Measurements from ENCODE around the gene ARF6.
A peak's percentile ranks its signal among the peaks of the same experiment; 100 is the strongest.

Gene ARF6

GRCh38 chr14:49892636-49893308, at the start of gene ARF6 (continued):
- TF ChIP-seq ZBTB49 (tag by site-specific recombination; IDR thresholded peaks at IDR 0.05; ENCODE audit: low read depth) (no peak), KLF7 (tag by site-specific recombination; IDR thresholded peaks at IDR 0.05; ENCODE audit: borderline replicate concordance) (no peak), SCRT2 (tag by site-specific recombination; IDR thresholded peaks at IDR 0.05) (no peak), KLF16 (tag by site-specific recombination; IDR thresholded peaks at IDR 0.05) (peak; percentile 48; the same call in 1 of the 2 replicates), ZNF433 (tag by site-specific recombination; IDR thresholded peaks at IDR 0.05; ENCODE audit: low read depth) (no peak), ZNF211 (tag by site-specific recombination; IDR thresholded peaks at IDR 0.05; ENCODE audit: low read depth) (no peak), ZSCAN23 (tag by site-specific recombination; IDR thresholded peaks at IDR 0.05) (peak; percentile 79), ZNF416 (tag by site-specific recombination; IDR thresholded peaks at IDR 0.05) (no peak), ZNF768 (tag by site-specific recombination; IDR thresholded peaks at IDR 0.05) (no peak), ZSCAN16 (tag by site-specific recombination; IDR thresholded peaks at IDR 0.05) (no peak), KLF17 (tag by site-specific recombination; IDR thresholded peaks at IDR 0.05) (no peak; the same call in 1 of the 2 replicates), ZNF138 (tag by site-specific recombination; IDR thresholded peaks at IDR 0.05; ENCODE audit: borderline replicate concordance) (no peak), ZNF830 (tag by site-specific recombination; IDR thresholded peaks at IDR 0.05; ENCODE audit: low read depth) (no peak), ZNF266 (tag by site-specific recombination; IDR thresholded peaks at IDR 0.05; ENCODE audit: low read depth) (no peak), ZNF350 (tag by site-specific recombination; IDR thresholded peaks at IDR 0.05) (no peak), ZNF626 (tag by site-specific recombination; IDR thresholded peaks at IDR 0.05) (no peak), ZNF248 (tag by site-specific recombination; IDR thresholded peaks at IDR 0.05) (no peak), ZFP37 (tag by site-specific recombination; IDR thresholded peaks at IDR 0.05) (0 out of 2 replicates have a peak, but pooled peaks have one; percentile 24), INSM2 (tag by site-specific recombination; IDR thresholded peaks at IDR 0.05) (0 out of 2 replicates have a peak, but pooled peaks have one; percentile 22), ZNF704 (tag by site-specific recombination; IDR thresholded peaks at IDR 0.05) (no peak), ZNF600 (tag by site-specific recombination; IDR thresholded peaks at IDR 0.05) (0 out of 2 replicates have a peak, but pooled peaks have one; percentile 58), ZNF792 (tag by site-specific recombination; IDR thresholded peaks at IDR 0.05) (no peak), GLIS1 (tag by site-specific recombination; IDR thresholded peaks at IDR 0.05) (no peak), ZNF639 (tag by site-specific recombination; IDR thresholded peaks at IDR 0.05) (peak; percentile 31; the same call in 1 of the 2 replicates), CTCF (tag by site-specific recombination; IDR thresholded peaks at IDR 0.05) (peak; percentile 74), BCL6B (tag by site-specific recombination; IDR thresholded peaks at IDR 0.05) (no peak), ZIC2 (tag by site-specific recombination; IDR thresholded peaks at IDR 0.05) (0 out of 2 replicates have a peak, but pooled peaks have one; percentile 36), ZNF394 (tag by site-specific recombination; IDR thresholded peaks at IDR 0.05; ENCODE audit: borderline replicate concordance) (no peak; the same call in 1 of the 2 replicates)
